A673 (cell line): ENCODE results near the gene MMP2.

Experiments used
- EZH2 ChIP-seq: fragments of 200-600 bp; sonication (generic); IDR thresholded peaks from 2 replicates; pipeline ENCODE4 v1.6.1; 2017; ENCODE audit warnings: borderline replicate concordance, low read depth, mild to moderate bottlenecking, mixed read lengths, antibody characterized with exemption, low read length; ENCODE audit not compliant: poor library complexity, severe bottlenecking
- TF ChIP-seq, protein P1 (sequence below): fragments of 300-800, 200-600 bp; sonication (generic); conservative IDR thresholded peaks from 2 replicates; pipeline ENCODE4 v1.5.1; 2017; ENCODE audit warnings: low read depth, mild to moderate bottlenecking, antibody characterized with exemption, low read length, moderate library complexity, mixed read lengths

- TF ChIP-seq, protein P1, sequence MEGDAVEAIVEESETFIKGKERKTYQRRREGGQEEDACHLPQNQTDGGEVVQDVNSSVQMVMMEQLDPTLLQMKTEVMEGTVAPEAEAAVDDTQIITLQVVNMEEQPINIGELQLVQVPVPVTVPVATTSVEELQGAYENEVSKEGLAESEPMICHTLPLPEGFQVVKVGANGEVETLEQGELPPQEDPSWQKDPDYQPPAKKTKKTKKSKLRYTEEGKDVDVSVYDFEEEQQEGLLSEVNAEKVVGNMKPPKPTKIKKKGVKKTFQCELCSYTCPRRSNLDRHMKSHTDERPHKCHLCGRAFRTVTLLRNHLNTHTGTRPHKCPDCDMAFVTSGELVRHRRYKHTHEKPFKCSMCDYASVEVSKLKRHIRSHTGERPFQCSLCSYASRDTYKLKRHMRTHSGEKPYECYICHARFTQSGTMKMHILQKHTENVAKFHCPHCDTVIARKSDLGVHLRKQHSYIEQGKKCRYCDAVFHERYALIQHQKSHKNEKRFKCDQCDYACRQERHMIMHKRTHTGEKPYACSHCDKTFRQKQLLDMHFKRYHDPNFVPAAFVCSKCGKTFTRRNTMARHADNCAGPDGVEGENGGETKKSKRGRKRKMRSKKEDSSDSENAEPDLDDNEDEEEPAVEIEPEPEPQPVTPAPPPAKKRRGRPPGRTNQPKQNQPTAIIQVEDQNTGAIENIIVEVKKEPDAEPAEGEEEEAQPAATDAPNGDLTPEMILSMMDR: no peak
- no peak for TF ChIP-seq EZH2
These were observed 5.4 kb upstream of the MMP2 start for GRCh38 chr16:55473587-55473986.
